Measurements from ENCODE around the gene ANKRD10.
A peak's percentile ranks its signal among the peaks of the same experiment; 100 is the strongest.
"Not testable (repeated sequence)": the region's sequence is repeated elsewhere in the genome, so short reads cannot be mapped to it uniquely, and the experiment has no call there.

The ANKRD10 gene

DNA sequence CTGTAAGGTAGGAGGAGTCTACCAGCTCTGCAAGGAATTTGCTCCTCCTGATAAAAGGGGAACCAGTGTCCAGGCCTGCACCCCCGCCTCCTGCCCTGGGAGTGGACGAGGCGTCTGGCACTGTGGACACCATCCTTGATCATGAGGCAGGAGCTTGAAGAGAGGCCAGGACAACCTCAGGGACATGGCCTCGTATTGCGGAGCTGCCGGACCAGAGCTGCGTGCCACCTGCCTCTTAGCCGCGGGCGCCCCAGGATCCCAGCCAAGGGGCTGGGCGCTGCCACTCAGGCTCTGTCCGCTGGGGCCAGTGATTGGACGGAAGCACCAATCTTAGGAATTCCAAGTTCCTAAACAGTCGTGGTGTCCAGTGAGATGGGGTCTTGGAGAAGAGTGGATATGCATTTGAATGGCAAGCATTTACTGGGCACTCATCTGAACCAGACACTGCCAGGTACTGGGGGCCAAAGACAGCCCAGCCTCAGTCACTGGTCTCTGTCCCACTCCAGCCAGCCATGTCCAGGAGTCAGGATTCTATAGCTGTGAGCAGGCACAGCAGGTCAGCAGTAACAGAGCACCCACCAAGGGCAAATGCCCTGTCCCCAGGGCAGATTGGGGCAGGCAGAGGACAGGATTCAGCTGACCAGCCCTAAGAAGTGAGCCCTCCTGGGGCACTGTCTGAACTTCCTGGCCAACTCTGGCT is 39.1 kb upstream of the ANKRD10 start:
- Histone ChIP-seq H3K36me3 (ENCODE audit: insufficient read depth, low read length) (no peaks in the 10 kb centered on the region), H3K9ac (ENCODE audit: low read depth, low read length) (no peak overlapping the region), H2AFZ (ENCODE audit: low read depth, low read length) (no peak overlapping the region), H3K27me3 (ENCODE audit: insufficient read depth, low read length, poor library complexity) (no peaks in the 10 kb centered on the region), H3K4me1 (ENCODE audit: insufficient read depth, low read length) (no peaks in the 10 kb centered on the region), H3K4me3 (ENCODE audit: low read depth in 1 of 2, low read length in 2 of 2) (no peak overlapping the region), H3K27ac (ENCODE audit: low read length) (no peak overlapping the region), H3K4me2 (ENCODE audit: insufficient read depth, low read length) (no peak overlapping the region), H4K20me1 (ENCODE audit: insufficient read depth, low read length) (no peaks in the 10 kb centered on the region), H3K9me3 (ENCODE audit: insufficient read depth, low read length, severe bottlenecking) (peaks cover 2% of the 10 kb centered on the region), H3K79me2 (ENCODE audit: insufficient read depth, low read length) (no peaks in the 10 kb centered on the region)
- no peak for ATAC-seq (ENCODE audit: insufficient read depth, low read depth)
- DNase-seq = no peak
- no peak for TF ChIP-seq CTCF (IDR thresholded peaks at IDR 0.05; ENCODE audit: borderline replicate concordance, extremely low read depth, low read length, poor library complexity, severe bottlenecking)
- TF ChIP-seq EZH2 (IDR thresholded peaks at IDR 0.05; ENCODE audit: borderline replicate concordance, low read depth, low read length, severe bottlenecking) = no peak

DNA sequence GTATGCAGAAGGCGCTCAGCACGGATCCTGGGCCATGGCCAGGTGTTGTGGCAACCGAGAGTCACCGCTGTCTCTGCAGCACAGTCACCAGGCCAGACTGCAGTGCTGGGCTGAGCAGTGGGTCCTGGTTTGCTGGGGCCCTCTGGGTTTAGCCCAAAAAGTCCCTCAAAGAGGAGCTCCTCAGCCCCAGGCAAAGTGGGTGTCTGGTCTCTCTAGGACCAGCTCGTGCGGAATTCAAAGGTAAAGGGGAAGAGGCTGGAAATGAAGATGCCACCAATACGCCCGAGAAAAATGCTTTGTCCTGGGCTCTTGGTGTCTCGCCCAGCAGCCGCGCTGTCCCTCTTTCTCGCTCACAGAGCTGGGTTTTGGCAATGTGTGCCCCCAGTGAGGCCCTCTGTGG is 38.5 kb upstream of the ANKRD10 start:
- ATAC-seq (ENCODE audit: insufficient read depth, low read depth) (no peak), DNase-seq (no peak)
- no peak overlapping the region for H3K9ac ChIP-seq (ENCODE audit: low read depth, low read length)
- H3K79me2 ChIP-seq (ENCODE audit: insufficient read depth, low read length) = no peaks in the 10 kb centered on the region
- H3K4me2 ChIP-seq (ENCODE audit: insufficient read depth, low read length) = no peak overlapping the region
- H3K4me3 ChIP-seq (ENCODE audit: low read depth in 1 of 2, low read length in 2 of 2) = no peak overlapping the region
- H2AFZ ChIP-seq (ENCODE audit: low read depth, low read length) = no peak overlapping the region
- TF ChIP-seq EZH2 (IDR thresholded peaks at IDR 0.05; ENCODE audit: borderline replicate concordance, low read depth, low read length, severe bottlenecking) (no peak), CTCF (IDR thresholded peaks at IDR 0.05; ENCODE audit: borderline replicate concordance, extremely low read depth, low read length, poor library complexity, severe bottlenecking) (no peak)
- no peak overlapping the region for H3K27ac ChIP-seq (ENCODE audit: low read length)
- no peaks in the 10 kb centered on the region for H3K27me3 ChIP-seq (ENCODE audit: insufficient read depth, low read length, poor library complexity)
- H3K9me3 ChIP-seq (ENCODE audit: insufficient read depth, low read length, severe bottlenecking) = peaks cover 2% of the 10 kb centered on the region
- no peaks in the 10 kb centered on the region for H3K36me3 ChIP-seq (ENCODE audit: insufficient read depth, low read length)
- no peaks in the 10 kb centered on the region for H4K20me1 ChIP-seq (ENCODE audit: insufficient read depth, low read length)
- no peaks in the 10 kb centered on the region for H3K4me1 ChIP-seq (ENCODE audit: insufficient read depth, low read length)

GRCh38 chr13:110952135-110952534 is 37.3 kb upstream of the ANKRD10 start:
- DNase-seq; H2AFZ ChIP-seq (ENCODE audit: low read depth, low read length); ATAC-seq (ENCODE audit: insufficient read depth, low read depth); H3K36me3 ChIP-seq (ENCODE audit: insufficient read depth, low read length); H4K20me1 ChIP-seq (ENCODE audit: insufficient read depth, low read length); H3K27me3 ChIP-seq (ENCODE audit: insufficient read depth, low read length, poor library complexity); H3K9ac ChIP-seq (ENCODE audit: low read depth, low read length); H3K4me1 ChIP-seq (ENCODE audit: insufficient read depth, low read length); H3K4me2 ChIP-seq (ENCODE audit: insufficient read depth, low read length); H3K4me3 ChIP-seq (ENCODE audit: low read depth in 1 of 2, low read length in 2 of 2); H3K9me3 ChIP-seq (ENCODE audit: insufficient read depth, low read length, severe bottlenecking); H3K79me2 ChIP-seq (ENCODE audit: insufficient read depth, low read length); H3K27ac ChIP-seq (ENCODE audit: low read length): not testable (repeated sequence)

GRCh38 chr13:110950819-110951570 is 36.1 kb upstream of the ANKRD10 start:
- ATAC-seq (ENCODE audit: insufficient read depth, low read depth) (0 out of 3 replicates have a peak, but pooled peaks have one; percentile 33), DNase-seq (peak; percentile 17)
- Histone ChIP-seq H3K36me3 (ENCODE audit: insufficient read depth, low read length) (no peaks in the 10 kb centered on the region), H3K4me1 (ENCODE audit: insufficient read depth, low read length) (no peaks in the 10 kb centered on the region), H3K9ac (ENCODE audit: low read depth, low read length) (no peak overlapping the region), H3K9me3 (ENCODE audit: insufficient read depth, low read length, severe bottlenecking) (no peaks in the 10 kb centered on the region), H3K4me2 (ENCODE audit: insufficient read depth, low read length) (no peak overlapping the region), H3K4me3 (ENCODE audit: low read depth in 1 of 2, low read length in 2 of 2) (no peak overlapping the region), H3K79me2 (ENCODE audit: insufficient read depth, low read length) (no peaks in the 10 kb centered on the region), H3K27ac (ENCODE audit: low read length) (no peak overlapping the region), H3K27me3 (ENCODE audit: insufficient read depth, low read length, poor library complexity) (no peaks in the 10 kb centered on the region), H2AFZ (ENCODE audit: low read depth, low read length) (no peak overlapping the region), H4K20me1 (ENCODE audit: insufficient read depth, low read length) (no peaks in the 10 kb centered on the region)
- TF ChIP-seq CTCF (IDR thresholded peaks at IDR 0.05; ENCODE audit: borderline replicate concordance, extremely low read depth, low read length, poor library complexity, severe bottlenecking) (no peak), EZH2 (IDR thresholded peaks at IDR 0.05; ENCODE audit: borderline replicate concordance, low read depth, low read length, severe bottlenecking) (no peak)
